Measurements from ENCODE around the gene LCE1D.

The LCE1D gene

GRCh38 chr1:152811671-152812070, 15.2 kb downstream of the LCE1D start, which contains the start of gene LCE1B:
Gene LCE1B (plus strand): TSS chr1:152811971. CDS start chr1:152812447, 476 bp downstream.
- no peak for DNase-seq (ENCODE audit: low read depth in 2 of 2, low spot score in 1 of 2)

GRCh38 chr1:152817309-152817708, 20.8 kb downstream of the LCE1D start:
- DNase-seq (ENCODE audit: low read depth in 2 of 2, low spot score in 1 of 2), result no peak

GRCh38 chr1:152823294-152823693, 26.8 kb downstream of the LCE1D start:
- DNase-seq (ENCODE audit: low read depth in 2 of 2, low spot score in 1 of 2), result no peak

GRCh38 chr1:152824964-152825363, 28.4 kb downstream of the LCE1D start:
- no peak for DNase-seq (ENCODE audit: low read depth in 2 of 2, low spot score in 1 of 2)

- no peak for DNase-seq (ENCODE audit: low read depth in 2 of 2, low spot score in 1 of 2)
Observed at GRCh38 chr1:152827173-152827572, 30.7 kb downstream of the LCE1D start, which contains the start of gene LCE1A. Gene LCE1A (plus strand): TSS chr1:152827473. CDS start chr1:152827473, 0 bp downstream.

- DNase-seq (ENCODE audit: low read depth in 2 of 2, low spot score in 1 of 2), result no peak
Observed at GRCh38 chr1:152836870-152837269, 40.3 kb downstream of the LCE1D start.

- no peak for DNase-seq (ENCODE audit: low read depth in 2 of 2, low spot score in 1 of 2)
Observed at GRCh38 chr1:152842556-152842955, 46.0 kb downstream of the LCE1D start, which contains the start of gene LCE6A. Gene LCE6A (plus strand): TSS chr1:152842856. CDS start chr1:152843521, 665 bp downstream.

Data from stimulated activated CD8-positive, alpha-beta memory T cell treated with anti-CD3 and anti-CD28 coated beads, Interleukin-4, amount 100 ng/mL, for 4 hours (primary cell).